ENCODE measurements around the gene HRNR. TPM values are rescaled to one million over a fixed set of nuclear protein-coding genes. Genes with fewer than 3 reads are reported as not detected.
"Not testable (repeated sequence)": the region's sequence is repeated elsewhere in the genome, so short reads cannot be mapped to it uniquely, and the experiment has no call there.

Gene HRNR
- total RNA-seq, 1 experiment from 2014 or later, result not detected

GRCh38 chr1:152227310-152227928 lies 3.4 kb upstream of the HRNR start:
- Histone ChIP-seq H3K9me2 (replicated peaks; ENCODE audit: insufficient read depth, low read length) (no peaks in the 10 kb centered on the region), H4K20me1 (ENCODE audit: insufficient read depth, low read depth, low read length) (no peaks in the 10 kb centered on the region), H3K9me3 (ENCODE audit: low read length) (no peaks in the 10 kb centered on the region), H3K79me2 (ENCODE audit: low read length) (no peaks in the 10 kb centered on the region), H3K4me3 (ENCODE audit: low read length) (no peak overlapping the region), H3K36me3 (ENCODE audit: insufficient read depth, low read length) (no peaks in the 10 kb centered on the region), H3K4me2 (ENCODE audit: low read depth, low read length, poor library complexity, severe bottlenecking) (no peak overlapping the region), H3K27ac (ENCODE audit: low read length) (no peak overlapping the region), H2AFZ (ENCODE audit: low read length) (no peak overlapping the region), H3K9ac (ENCODE audit: low read length) (no peak overlapping the region), H3K27me3 (ENCODE audit: low read length) (no peaks in the 10 kb centered on the region), H3K4me1 (ENCODE audit: low read length) (no peaks in the 10 kb centered on the region)
- DNase-seq, result no peak

- Histone ChIP-seq H3K27me3 (ENCODE audit: low read length) (no peaks in the 10 kb centered on the region), H2AFZ (ENCODE audit: low read length) (no peak overlapping the region), H3K27ac (ENCODE audit: low read length) (no peak overlapping the region), H3K4me2 (ENCODE audit: low read depth, low read length, poor library complexity, severe bottlenecking) (no peak overlapping the region), H3K9ac (ENCODE audit: low read length) (no peak overlapping the region), H3K9me2 (replicated peaks; ENCODE audit: insufficient read depth, low read length) (no peaks in the 10 kb centered on the region), H3K4me1 (ENCODE audit: low read length) (no peaks in the 10 kb centered on the region), H3K9me3 (ENCODE audit: low read length) (no peaks in the 10 kb centered on the region), H3K79me2 (ENCODE audit: low read length) (no peaks in the 10 kb centered on the region), H3K36me3 (ENCODE audit: insufficient read depth, low read length) (no peaks in the 10 kb centered on the region), H4K20me1 (ENCODE audit: insufficient read depth, low read depth, low read length) (no peaks in the 10 kb centered on the region), H3K4me3 (ENCODE audit: low read length) (no peak overlapping the region)
- DNase-seq, result no peak
Observed at GRCh38 chr1:152225678-152226077, 1.7 kb upstream of the HRNR start.

- Histone ChIP-seq H3K4me1 (ENCODE audit: low read length) (no peaks in the 10 kb centered on the region), H3K27me3 (ENCODE audit: low read length) (no peaks in the 10 kb centered on the region), H3K9me2 (replicated peaks; ENCODE audit: insufficient read depth, low read length) (no peaks in the 10 kb centered on the region), H3K4me2 (ENCODE audit: low read depth, low read length, poor library complexity, severe bottlenecking) (no peak overlapping the region), H3K9me3 (ENCODE audit: low read length) (no peaks in the 10 kb centered on the region; the same call in 1 of the 2 replicates), H3K27ac (ENCODE audit: low read length) (no peak overlapping the region), H3K36me3 (ENCODE audit: insufficient read depth, low read length) (no peaks in the 10 kb centered on the region), H3K9ac (ENCODE audit: low read length) (no peak overlapping the region), H3K4me3 (ENCODE audit: low read length) (no peak overlapping the region), H3K79me2 (ENCODE audit: low read length) (no peaks in the 10 kb centered on the region), H2AFZ (ENCODE audit: low read length) (no peak overlapping the region), H4K20me1 (ENCODE audit: insufficient read depth, low read depth, low read length) (no peaks in the 10 kb centered on the region)
- no peak for DNase-seq
Observed at GRCh38 chr1:152220166-152221163, 3.5 kb downstream of the HRNR start.

- H3K9ac ChIP-seq (ENCODE audit: low read length); H3K36me3 ChIP-seq (ENCODE audit: insufficient read depth, low read length); H3K9me2 ChIP-seq (replicated peaks; ENCODE audit: insufficient read depth, low read length); H3K4me3 ChIP-seq (ENCODE audit: low read length); H2AFZ ChIP-seq (ENCODE audit: low read length); H3K9me3 ChIP-seq (ENCODE audit: low read length); H3K4me1 ChIP-seq (ENCODE audit: low read length); DNase-seq; H4K20me1 ChIP-seq (ENCODE audit: insufficient read depth, low read depth, low read length); H3K79me2 ChIP-seq (ENCODE audit: low read length); H3K27ac ChIP-seq (ENCODE audit: low read length); H3K4me2 ChIP-seq (ENCODE audit: low read depth, low read length, poor library complexity, severe bottlenecking); H3K27me3 ChIP-seq (ENCODE audit: low read length): not testable (repeated sequence)
Observed at GRCh38 chr1:152219438-152219837, 4.6 kb downstream of the HRNR start.

- no peaks in the 10 kb centered on the region for H3K9me2 ChIP-seq (replicated peaks; ENCODE audit: insufficient read depth, low read length)
- H3K27me3 ChIP-seq (ENCODE audit: low read length), result no peaks in the 10 kb centered on the region
- H3K36me3 ChIP-seq (ENCODE audit: insufficient read depth, low read length), result no peaks in the 10 kb centered on the region
- H3K4me1 ChIP-seq (ENCODE audit: low read length), result no peaks in the 10 kb centered on the region
- no peak overlapping the region for H3K27ac ChIP-seq (ENCODE audit: low read length)
- no peak for DNase-seq
- no peak overlapping the region for H3K9ac ChIP-seq (ENCODE audit: low read length)
- H3K4me3 ChIP-seq (ENCODE audit: low read length), result no peak overlapping the region
- H3K9me3 ChIP-seq (ENCODE audit: low read length), result no peaks in the 10 kb centered on the region; the same call in 1 of the 2 replicates
- H2AFZ ChIP-seq (ENCODE audit: low read length), result no peak overlapping the region
- no peaks in the 10 kb centered on the region for H3K79me2 ChIP-seq (ENCODE audit: low read length)
- no peaks in the 10 kb centered on the region for H4K20me1 ChIP-seq (ENCODE audit: insufficient read depth, low read depth, low read length)
- no peak overlapping the region for H3K4me2 ChIP-seq (ENCODE audit: low read depth, low read length, poor library complexity, severe bottlenecking)
Observed at GRCh38 chr1:152218762-152219436, 5.1 kb downstream of the HRNR start.

GRCh38 chr1:152215604-152216003 lies 8.4 kb downstream of the HRNR start:
- not testable (repeated sequence) for H3K4me3 ChIP-seq (ENCODE audit: low read length); H4K20me1 ChIP-seq (ENCODE audit: insufficient read depth, low read depth, low read length); H2AFZ ChIP-seq (ENCODE audit: low read length); H3K27ac ChIP-seq (ENCODE audit: low read length); H3K27me3 ChIP-seq (ENCODE audit: low read length); H3K9ac ChIP-seq (ENCODE audit: low read length); H3K36me3 ChIP-seq (ENCODE audit: insufficient read depth, low read length); H3K9me3 ChIP-seq (ENCODE audit: low read length); DNase-seq; H3K4me1 ChIP-seq (ENCODE audit: low read length); H3K4me2 ChIP-seq (ENCODE audit: low read depth, low read length, poor library complexity, severe bottlenecking); H3K9me2 ChIP-seq (replicated peaks; ENCODE audit: insufficient read depth, low read length); H3K79me2 ChIP-seq (ENCODE audit: low read length)

GRCh38 chr1:152214911-152215310 lies 9.1 kb downstream of the HRNR start:
- not testable (repeated sequence) for H3K4me2 ChIP-seq (ENCODE audit: low read depth, low read length, poor library complexity, severe bottlenecking); DNase-seq; H3K9me3 ChIP-seq (ENCODE audit: low read length); H3K36me3 ChIP-seq (ENCODE audit: insufficient read depth, low read length); H3K9ac ChIP-seq (ENCODE audit: low read length); H3K27me3 ChIP-seq (ENCODE audit: low read length); H3K27ac ChIP-seq (ENCODE audit: low read length); H4K20me1 ChIP-seq (ENCODE audit: insufficient read depth, low read depth, low read length); H3K4me1 ChIP-seq (ENCODE audit: low read length); H2AFZ ChIP-seq (ENCODE audit: low read length); H3K79me2 ChIP-seq (ENCODE audit: low read length); H3K4me3 ChIP-seq (ENCODE audit: low read length); H3K9me2 ChIP-seq (replicated peaks; ENCODE audit: insufficient read depth, low read length)

GRCh38 chr1:152198982-152199381 lies 25.0 kb downstream of the HRNR start:
- Histone ChIP-seq H3K27ac (ENCODE audit: low read length) (no peak overlapping the region), H3K4me2 (ENCODE audit: low read depth, low read length, poor library complexity, severe bottlenecking) (no peak overlapping the region), H2AFZ (ENCODE audit: low read length) (no peak overlapping the region), H3K9me3 (ENCODE audit: low read length) (no peaks in the 10 kb centered on the region), H3K27me3 (ENCODE audit: low read length) (no peaks in the 10 kb centered on the region), H3K9me2 (replicated peaks; ENCODE audit: insufficient read depth, low read length) (no peaks in the 10 kb centered on the region), H3K36me3 (ENCODE audit: insufficient read depth, low read length) (no peaks in the 10 kb centered on the region), H3K79me2 (ENCODE audit: low read length) (no peaks in the 10 kb centered on the region), H3K9ac (ENCODE audit: low read length) (no peak overlapping the region), H4K20me1 (ENCODE audit: insufficient read depth, low read depth, low read length) (no peaks in the 10 kb centered on the region), H3K4me3 (ENCODE audit: low read length) (no peak overlapping the region), H3K4me1 (ENCODE audit: low read length) (no peaks in the 10 kb centered on the region)
- DNase-seq, result no peak
